GM21423 (cell line): ENCODE measurements around the gene HNRNPA1.
"Not testable (repeated sequence)": the region's sequence is repeated elsewhere in the genome, so short reads cannot be mapped to it uniquely, and the experiment has no call there.

Source experiments
- ATAC-seq: cut with Tn5 transposase; IDR thresholded peaks from one replicate; pipeline ENCODE4 v1.9.1; 2021; ENCODE audit warnings: mild to moderate bottlenecking, moderate library complexity; ENCODE audit not compliant: unreplicated experiment

The HNRNPA1 gene

GRCh38 chr12:54280468-54281260 is at the start of gene HNRNPA1:
Gene HNRNPA1, plus strand, starts transcription at chr12:54280726. Its CDS starts 82 bp downstream, at chr12:54280808.
- ATAC-seq = peak; percentile 88

GRCh38 chr12:54231269-54231668 is 49.3 kb upstream of the HNRNPA1 start:
- ATAC-seq = not testable (repeated sequence)

GRCh38 chr12:54232790-54233189 is 47.7 kb upstream of the HNRNPA1 start:
- ATAC-seq = no peak

- ATAC-seq = no peak
These were observed 42.0 kb upstream of the HNRNPA1 start for GRCh38 chr12:54238531-54238930.

GRCh38 chr12:54239620-54240019 is 40.9 kb upstream of the HNRNPA1 start:
- ATAC-seq = no peak

GRCh38 chr12:54240129-54240528 is 40.4 kb upstream of the HNRNPA1 start:
- no peak for ATAC-seq

GRCh38 chr12:54240971-54241588 is 39.4 kb upstream of the HNRNPA1 start:
- no peak for ATAC-seq

- no peak for ATAC-seq
These were observed 34.4 kb upstream of the HNRNPA1 start for GRCh38 chr12:54246011-54246641.

- no peak for ATAC-seq
These were observed 31.0 kb upstream of the HNRNPA1 start for GRCh38 chr12:54249489-54249888.

GRCh38 chr12:54251667-54252284 is 28.8 kb upstream of the HNRNPA1 start:
- no peak for ATAC-seq

- no peak for ATAC-seq
These were observed 27.3 kb upstream of the HNRNPA1 start for GRCh38 chr12:54253240-54253639.

- no peak for ATAC-seq
These were observed 23.2 kb upstream of the HNRNPA1 start for GRCh38 chr12:54257332-54257731.

GRCh38 chr12:54258201-54258681 is 22.3 kb upstream of the HNRNPA1 start:
- ATAC-seq = no peak

GRCh38 chr12:54259194-54260011 is 21.1 kb upstream of the HNRNPA1 start:
- peak; percentile 87 for ATAC-seq

- no peak for ATAC-seq
These were observed 18.6 kb upstream of the HNRNPA1 start for GRCh38 chr12:54261815-54262402.

- ATAC-seq = no peak
These were observed 18.1 kb upstream of the HNRNPA1 start for GRCh38 chr12:54262403-54262925.

GRCh38 chr12:54265364-54265812 is 15.1 kb upstream of the HNRNPA1 start:
- no peak for ATAC-seq

- no peak for ATAC-seq
These were observed 13.7 kb upstream of the HNRNPA1 start for GRCh38 chr12:54266852-54267251.

- no peak for ATAC-seq
These were observed 10.2 kb upstream of the HNRNPA1 start for GRCh38 chr12:54270345-54270744.

- ATAC-seq = no peak
These were observed 8.3 kb upstream of the HNRNPA1 start for GRCh38 chr12:54272214-54272613.
